ENCODE measurements around the gene TRAP1.
"Not testable (repeated sequence)": the region's sequence is repeated elsewhere in the genome, so short reads cannot be mapped to it uniquely, and the experiment has no call there.

Gene TRAP1

DNA sequence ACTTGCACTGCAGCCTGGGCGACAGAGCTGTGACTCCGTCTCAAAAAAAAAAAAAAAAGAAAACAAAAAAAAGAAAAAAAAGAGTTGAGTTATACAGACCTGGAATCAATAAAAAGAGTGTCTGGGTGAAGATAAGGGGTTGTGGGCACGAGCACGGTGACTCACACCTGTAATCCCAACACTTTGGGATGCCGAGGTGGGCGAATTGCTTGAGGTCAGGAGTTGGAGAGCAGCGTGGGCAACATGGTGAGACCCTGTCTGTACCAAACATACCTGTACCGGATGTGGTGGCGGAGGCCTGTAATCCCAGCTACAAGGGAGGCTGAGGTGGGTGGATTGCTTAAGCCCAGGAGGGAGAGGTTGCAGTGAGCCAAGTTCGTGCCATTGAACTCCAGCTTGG is 1.3 kb upstream of the TRAP1 start:
- DNase-seq (ENCODE audit: extremely low spot score): no peak
- ChIA-PET CTCF (no interaction called here), POLR2A (interaction anchor here (0.7 to 1.6 kb wide), 3 partner anchors 13 to 29 kb away, joined by 3 to 11 read pairs (median 3); no protein-coding TSS in a partner anchor)
- peak; percentile 30; the same call in 1 of the 2 replicates for TF ChIP-seq ZNF384 (IDR thresholded peaks at IDR 0.05)
- TF ChIP-seq, protein P1, sequence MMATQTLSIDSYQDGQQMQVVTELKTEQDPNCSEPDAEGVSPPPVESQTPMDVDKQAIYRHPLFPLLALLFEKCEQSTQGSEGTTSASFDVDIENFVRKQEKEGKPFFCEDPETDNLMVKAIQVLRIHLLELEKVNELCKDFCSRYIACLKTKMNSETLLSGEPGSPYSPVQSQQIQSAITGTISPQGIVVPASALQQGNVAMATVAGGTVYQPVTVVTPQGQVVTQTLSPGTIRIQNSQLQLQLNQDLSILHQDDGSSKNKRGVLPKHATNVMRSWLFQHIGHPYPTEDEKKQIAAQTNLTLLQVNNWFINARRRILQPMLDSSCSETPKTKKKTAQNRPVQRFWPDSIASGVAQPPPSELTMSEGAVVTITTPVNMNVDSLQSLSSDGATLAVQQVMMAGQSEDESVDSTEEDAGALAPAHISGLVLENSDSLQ (IDR thresholded peaks at IDR 0.05): no peak

DNA sequence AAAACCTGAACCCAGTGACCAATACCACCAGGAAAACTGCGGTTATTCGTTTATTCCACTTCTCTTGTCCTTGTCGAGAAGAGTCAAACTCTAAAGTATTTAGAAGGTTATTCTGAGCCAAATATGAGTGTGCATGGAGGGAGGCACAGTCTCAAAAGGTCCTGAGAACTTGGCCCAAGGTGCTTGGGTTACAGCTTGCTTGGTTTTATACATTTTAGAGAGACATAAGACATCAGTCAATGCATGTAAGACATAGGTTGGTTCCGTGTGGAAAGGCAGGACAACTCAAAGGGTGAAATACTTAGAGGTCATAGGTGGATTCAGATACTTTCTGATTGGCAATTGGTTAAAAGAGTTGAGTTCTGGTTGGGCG is 681 bp upstream of the TRAP1 start:
- TF ChIP-seq TARDBP (IDR thresholded peaks at IDR 0.05): no peak
- TF ChIP-seq SP1 (IDR thresholded peaks at IDR 0.05): no peak
- TF ChIP-seq SUZ12 (IDR thresholded peaks at IDR 0.05): no peak
- TF ChIP-seq ELF4 (IDR thresholded peaks at IDR 0.05): no peak
- TF ChIP-seq FOXK2 (IDR thresholded peaks at IDR 0.05): no peak
- no peak for TF ChIP-seq BHLHE40 (IDR thresholded peaks at IDR 0.05; ENCODE audit: borderline replicate concordance)
- no peak for TF ChIP-seq HDGF (IDR thresholded peaks at IDR 0.05; ENCODE audit: borderline replicate concordance)
- TF ChIP-seq FOXM1 (IDR thresholded peaks at IDR 0.05; ENCODE audit: borderline replicate concordance): no peak
- no peak for TF ChIP-seq NFRKB (IDR thresholded peaks at IDR 0.05)
- TF ChIP-seq FOXA1 (IDR thresholded peaks at IDR 0.05): no peak
- no peak for TF ChIP-seq L3MBTL2 (conservative IDR thresholded peaks at IDR 0.05)
- TF ChIP-seq ARNT (IDR thresholded peaks at IDR 0.05): no peak
- no peak for DNase-seq (ENCODE audit: extremely low spot score)
- ChIA-PET CTCF (no interaction called here), POLR2A (interaction anchor here (0.7 to 1.6 kb wide), 3 partner anchors 14 to 28 kb away, joined by 3 to 11 read pairs (median 3); no protein-coding TSS in a partner anchor)

DNA sequence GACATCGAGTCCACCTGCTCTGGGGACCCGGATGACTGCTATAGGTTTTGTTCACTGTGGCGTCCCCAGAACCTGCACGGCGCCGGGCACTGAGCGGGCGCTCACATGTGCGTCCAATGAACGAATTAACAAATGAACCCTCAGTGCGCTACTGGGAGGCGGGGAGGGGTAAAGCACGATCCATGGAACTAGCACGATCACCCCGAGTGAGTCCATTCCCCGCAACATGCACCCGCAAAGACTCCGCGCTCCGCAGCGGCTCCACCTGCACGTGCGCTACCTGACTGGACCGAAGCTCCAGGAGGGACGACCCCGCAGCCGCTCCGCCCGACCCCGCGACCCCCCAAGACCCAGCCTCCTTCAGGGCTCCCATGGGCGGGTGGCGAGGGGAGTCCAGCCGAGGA is 491 bp downstream of the TRAP1 start:
- TF ChIP-seq, protein P1 (IDR thresholded peaks at IDR 0.05): no peak
- TF ChIP-seq L3MBTL2 (conservative IDR thresholded peaks at IDR 0.05) (peak; percentile 49), CTBP1 (IDR thresholded peaks at IDR 0.05; ENCODE audit: borderline replicate concordance) (no peak), ELF4 (IDR thresholded peaks at IDR 0.05) (no peak), FOXA1 (IDR thresholded peaks at IDR 0.05) (no peak), ZNF384 (IDR thresholded peaks at IDR 0.05) (no peak)
- CTCF ChIA-PET: no interaction called here
- POLR2A ChIA-PET: interaction anchor here (0.5 to 1.6 kb wide), 6 partner anchors 13 to 27 kb away, joined by 3 to 11 read pairs (median 4); no protein-coding TSS in a partner anchor
- peak; percentile 28 for DNase-seq (ENCODE audit: extremely low spot score)

DNA sequence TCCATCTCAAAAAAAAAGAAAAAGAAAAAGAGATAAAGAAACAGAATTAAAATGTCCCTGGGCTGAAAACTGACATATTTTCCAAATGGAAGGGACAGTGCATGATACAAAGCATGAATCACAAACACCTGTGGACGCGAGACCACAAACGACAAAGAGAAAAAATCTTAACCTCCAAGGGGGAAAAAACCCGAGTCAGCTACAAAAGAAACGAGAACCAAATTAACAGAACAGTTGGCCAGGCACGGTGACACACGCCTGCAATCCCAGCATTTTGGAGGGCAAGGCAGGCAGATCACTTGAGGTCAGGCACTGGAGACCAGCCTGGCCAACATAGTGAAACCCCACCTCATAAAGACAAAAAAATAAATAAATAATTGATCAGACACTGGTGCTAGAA is 1.9 kb downstream of the TRAP1 start:
- no peak for DNase-seq (ENCODE audit: extremely low spot score)
- CTCF ChIA-PET: no interaction called here
- POLR2A ChIA-PET: no interaction called here
- TF ChIP-seq FOXM1 (IDR thresholded peaks at IDR 0.05; ENCODE audit: borderline replicate concordance) (no peak), LEF1 (IDR thresholded peaks at IDR 0.05; ENCODE audit: borderline replicate concordance) (no peak), SUZ12 (IDR thresholded peaks at IDR 0.05) (no peak), BHLHE40 (IDR thresholded peaks at IDR 0.05; ENCODE audit: borderline replicate concordance) (no peak)

DNA sequence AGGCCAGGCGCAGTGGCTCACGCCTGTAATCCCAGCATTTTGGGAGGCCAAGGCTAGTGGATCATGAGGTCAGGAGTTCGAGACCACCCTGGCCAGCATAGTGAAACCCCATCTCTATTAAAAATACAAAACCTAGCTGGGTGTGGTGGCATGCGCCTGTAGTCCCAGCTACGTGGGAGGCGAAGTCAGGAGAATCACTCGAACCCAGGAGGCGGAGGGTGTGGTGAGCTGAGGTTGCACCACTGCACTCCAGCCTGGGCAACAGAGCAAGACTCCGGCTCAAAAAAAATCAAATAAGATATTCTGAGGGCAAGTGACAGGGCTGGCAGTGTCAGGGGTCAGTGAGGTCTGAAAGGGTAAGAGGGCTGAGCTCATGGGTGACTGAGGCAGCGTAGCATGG is 2.9 kb downstream of the TRAP1 start:
- CTCF ChIA-PET; DNase-seq (ENCODE audit: extremely low spot score): not testable (repeated sequence)
- POLR2A ChIA-PET: interaction anchor here (1.7 kb wide), 1 partner anchor 10 kb away, joined by 5 read pairs; no protein-coding TSS in a partner anchor

DNA sequence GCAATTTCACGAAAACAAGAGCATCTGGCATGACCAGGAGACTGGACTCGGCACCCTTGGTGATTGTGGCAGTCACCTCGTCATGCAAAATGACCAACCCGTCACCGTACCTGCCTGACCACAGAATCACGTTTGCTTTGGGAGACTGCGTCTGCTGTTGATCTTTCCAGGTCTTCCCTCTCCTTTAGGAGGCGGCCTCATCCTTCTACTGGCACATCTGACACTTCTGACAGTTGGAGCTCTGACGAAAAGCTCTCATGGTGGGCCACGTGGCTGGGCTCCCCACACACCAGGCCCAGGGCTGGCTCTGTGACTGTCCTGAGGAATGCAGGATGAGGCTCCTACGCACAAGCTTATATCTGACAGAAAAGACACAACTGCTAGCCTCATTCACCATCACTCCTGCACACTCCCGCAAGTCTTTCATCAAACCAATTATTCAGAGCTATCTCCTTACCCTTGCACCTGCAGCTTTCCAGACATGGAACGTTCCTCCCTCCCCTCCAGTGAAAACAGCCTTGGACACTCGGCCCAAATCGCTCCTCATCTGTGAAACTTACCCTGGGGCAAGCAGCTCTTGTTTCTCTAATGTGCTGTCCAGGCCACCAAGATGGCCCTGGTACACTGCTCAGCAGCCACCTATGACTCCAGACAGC is 3.6 kb downstream of the TRAP1 start:
- ChIA-PET CTCF (no interaction called here), POLR2A (interaction anchor here (1.7 kb wide), 1 partner anchor 10 kb away, joined by 5 read pairs; no protein-coding TSS in a partner anchor)
- DNase-seq (ENCODE audit: extremely low spot score): no peak
- no peak for TF ChIP-seq NFRKB (IDR thresholded peaks at IDR 0.05)
- no peak for TF ChIP-seq FOXK2 (IDR thresholded peaks at IDR 0.05)
- no peak for TF ChIP-seq L3MBTL2 (conservative IDR thresholded peaks at IDR 0.05)
- TF ChIP-seq, protein P1 (IDR thresholded peaks at IDR 0.05): no peak
- no peak for TF ChIP-seq HDGF (IDR thresholded peaks at IDR 0.05; ENCODE audit: borderline replicate concordance)
- TF ChIP-seq TARDBP (IDR thresholded peaks at IDR 0.05): no peak
- TF ChIP-seq LEF1 (IDR thresholded peaks at IDR 0.05; ENCODE audit: borderline replicate concordance): no peak
- TF ChIP-seq ZNF384 (IDR thresholded peaks at IDR 0.05): no peak
- no peak for TF ChIP-seq ELF4 (IDR thresholded peaks at IDR 0.05)
- no peak for TF ChIP-seq FOXM1 (IDR thresholded peaks at IDR 0.05; ENCODE audit: borderline replicate concordance)
- no peak for TF ChIP-seq SUZ12 (IDR thresholded peaks at IDR 0.05)
- no peak for TF ChIP-seq SP1 (IDR thresholded peaks at IDR 0.05)
- no peak for TF ChIP-seq ARNT (IDR thresholded peaks at IDR 0.05)
- TF ChIP-seq BHLHE40 (IDR thresholded peaks at IDR 0.05; ENCODE audit: borderline replicate concordance): no peak
- TF ChIP-seq FOXA1 (IDR thresholded peaks at IDR 0.05): no peak
- TF ChIP-seq CTBP1 (IDR thresholded peaks at IDR 0.05; ENCODE audit: borderline replicate concordance): no peak

DNA sequence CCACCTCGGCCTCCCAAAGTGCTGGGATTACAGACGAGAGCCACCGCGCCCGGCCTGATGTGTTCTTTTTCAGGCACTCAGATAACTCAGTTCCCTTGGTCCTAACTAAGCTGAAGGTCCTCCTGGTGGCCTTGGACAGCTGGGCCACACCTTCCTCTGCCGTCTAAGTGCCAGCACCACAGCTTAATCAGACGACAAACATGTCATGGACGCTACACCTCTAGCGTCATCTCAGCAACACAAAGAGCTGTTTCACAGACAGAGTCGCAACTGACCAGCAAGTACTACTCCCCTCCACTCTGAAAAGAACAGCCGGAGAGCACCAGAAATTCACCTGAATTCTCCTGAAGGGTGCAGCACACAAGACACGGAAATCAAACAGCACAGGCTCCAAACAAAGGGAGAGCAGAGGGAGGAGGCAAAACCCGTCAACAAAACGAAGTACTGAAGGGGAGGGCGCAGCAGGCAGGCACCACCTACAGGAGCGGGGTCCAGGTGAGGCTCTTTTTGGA is 4.4 kb downstream of the TRAP1 start:
- POLR2A ChIA-PET: interaction anchor here (1.7 kb wide), 1 partner anchor 9 kb away, joined by 5 read pairs; no protein-coding TSS in a partner anchor

More for the DNA sequence above, 4.4 kb downstream of the TRAP1 start:
- CTCF ChIA-PET: no interaction called here
- DNase-seq (ENCODE audit: extremely low spot score): no peak
- no peak for TF ChIP-seq FOXK2 (IDR thresholded peaks at IDR 0.05)
- no peak for TF ChIP-seq NFRKB (IDR thresholded peaks at IDR 0.05)
- no peak for TF ChIP-seq ELF4 (IDR thresholded peaks at IDR 0.05)
- no peak for TF ChIP-seq HDGF (IDR thresholded peaks at IDR 0.05; ENCODE audit: borderline replicate concordance)
- TF ChIP-seq SUZ12 (IDR thresholded peaks at IDR 0.05): no peak
- TF ChIP-seq BHLHE40 (IDR thresholded peaks at IDR 0.05; ENCODE audit: borderline replicate concordance): no peak
- TF ChIP-seq CTBP1 (IDR thresholded peaks at IDR 0.05; ENCODE audit: borderline replicate concordance): no peak
- no peak for TF ChIP-seq ARNT (IDR thresholded peaks at IDR 0.05)
- TF ChIP-seq FOXA1 (IDR thresholded peaks at IDR 0.05): no peak
- TF ChIP-seq LEF1 (IDR thresholded peaks at IDR 0.05; ENCODE audit: borderline replicate concordance): no peak
